AG09309 (cell line): Measurements from ENCODE around the gene IL3RA.
"Not testable (repeated sequence)": the region's sequence is repeated elsewhere in the genome, so short reads cannot be mapped to it uniquely, and the experiment has no call there.

ENCODE experiments used
- DNase-seq: peaks from one replicate; pipeline ENCODE4 v3.0.0-alpha.2; 2010; ENCODE audit warnings: low read depth
- H3K4me3 ChIP-seq: 2 replicates; pipeline ENCODE4 v1.5.1; 2011; ENCODE audit warnings: mild to moderate bottlenecking, low read depth, low read length, moderate library complexity; ENCODE audit not compliant: control insufficient read depth
- CTCF ChIP-seq: IDR thresholded peaks from 2 replicates; pipeline ENCODE4 v1.5.1; 2011; ENCODE audit warnings: mild to moderate bottlenecking, low read depth, low read length, inconsistent platforms; ENCODE audit not compliant: insufficient read depth, control insufficient read depth; ENCODE audit errors: missing control alignments

Gene IL3RA

GRCh38 chrX:1330605-1331004, 6.0 kb upstream of the IL3RA start:
- no peak overlapping the region for H3K4me3 ChIP-seq
- TF ChIP-seq CTCF: no peak
- no peak for DNase-seq

- H3K4me3 ChIP-seq, DNase-seq: not testable (repeated sequence)
Observed at GRCh38 chrX:1332433-1332832, 4.2 kb upstream of the IL3RA start.

- DNase-seq: no peak
- no peak for TF ChIP-seq CTCF
- H3K4me3 ChIP-seq: no peak overlapping the region
Observed at GRCh38 chrX:1334854-1335253, 1.7 kb upstream of the IL3RA start.

GRCh38 chrX:1336948-1337779, 579 bp downstream of the IL3RA start:
- no peak for DNase-seq
- no peak overlapping the region for H3K4me3 ChIP-seq
- no peak for TF ChIP-seq CTCF

GRCh38 chrX:1341545-1342184, 5.1 kb downstream of the IL3RA start:
- DNase-seq: no peak
- TF ChIP-seq CTCF: no peak
- H3K4me3 ChIP-seq: no peak overlapping the region

GRCh38 chrX:1349606-1350005, 13.0 kb downstream of the IL3RA start:
- H3K4me3 ChIP-seq, DNase-seq: not testable (repeated sequence)

- TF ChIP-seq CTCF: no peak
- no peak overlapping the region for H3K4me3 ChIP-seq
- DNase-seq: no peak
Observed at GRCh38 chrX:1351981-1352714, 15.6 kb downstream of the IL3RA start.
